Activated naive CD8-positive, alpha-beta T cell treated with anti-CD3 and anti-CD28 coated beads, Interleukin-2, amount 10 ng/mL, durations not matched to agents 7 days and 5 days (primary cell): Measurements from ENCODE around the gene STX1A. TPM values are rescaled to one million over a fixed set of nuclear protein-coding genes. Genes with fewer than 3 reads are reported as not detected.
"Not testable (repeated sequence)": the region's sequence is repeated elsewhere in the genome, so short reads cannot be mapped to it uniquely, and the experiment has no call there.

Experiments used
- ATAC-seq: fragments of 150-1000 bp; cut with Tn5 transposase; one replicate; pipeline ENCODE4 v1.10.0; 2021; ENCODE audit warnings: low read depth, moderate library complexity
- POLR2A ChIA-PET: fragments of 350-600 bp; sonication (Branson Sonifier 250); formaldehyde crosslinking; loops from one replicate; lab custom pipeline; 2021; ENCODE audit warnings: antibody characterized with exemption; lab: Charles Lee
- DNase-seq: peaks from one replicate; pipeline ENCODE4 v3.0.0; 2021
- H3K27ac Mint-ChIP-seq: one replicate; pipeline ENCODE4 v1.8.0; 2022; ENCODE audit warnings: mild to moderate bottlenecking, mixed read lengths
- H3K27me3 Mint-ChIP-seq: one replicate; pipeline ENCODE4 v1.8.0; 2022; ENCODE audit warnings: mild to moderate bottlenecking, moderate library complexity, mixed read lengths
- H3K36me3 Mint-ChIP-seq: one replicate; pipeline ENCODE4 v1.8.0; 2021; ENCODE audit warnings: mild to moderate bottlenecking, mixed read lengths
- H3K4me1 Mint-ChIP-seq: one replicate; pipeline ENCODE4 v1.8.0; 2021; ENCODE audit warnings: mixed read lengths
- H3K4me3 Mint-ChIP-seq: one replicate; pipeline ENCODE4 v1.8.0; 2022; ENCODE audit warnings: mild to moderate bottlenecking, moderate library complexity, mixed read lengths
- H3K9me3 Mint-ChIP-seq: one replicate; pipeline ENCODE4 v1.8.0; 2021; ENCODE audit warnings: mixed read lengths
- total RNA-seq, 2 experiments: library from RNA; stranded (reverse); gene quantifications; one replicate each; pipeline ENCODE4 v1.2.3, GENCODE V29; 2021

The STX1A gene
- total RNA-seq, 2 experiments from 2014 or later, result 8.0 to 9.9 TPM

GRCh38 chr7:73713319-73713718, 6.2 kb downstream of the STX1A start:
- H3K9me3 Mint-ChIP-seq, DNase-seq, H3K36me3 Mint-ChIP-seq, H3K27ac Mint-ChIP-seq, ATAC-seq, POLR2A ChIA-PET, H3K4me3 Mint-ChIP-seq: not testable (repeated sequence)
- Mint-ChIP-seq H3K4me1 (peaks cover 30% of the 10 kb centered on the region), H3K27me3 (peaks cover 12% of the 10 kb centered on the region)

GRCh38 chr7:73712773-73713172, 6.7 kb downstream of the STX1A start:
- no peak for DNase-seq
- H3K27me3 Mint-ChIP-seq, result peaks cover 12% of the 10 kb centered on the region
- H3K9me3 Mint-ChIP-seq, result no peaks in the 10 kb centered on the region
- H3K4me1 Mint-ChIP-seq, result peaks cover 24% of the 10 kb centered on the region
- H3K27ac Mint-ChIP-seq, result no peak overlapping the region
- H3K4me3 Mint-ChIP-seq, result no peak overlapping the region
- no peak for ATAC-seq
- H3K36me3 Mint-ChIP-seq, result no peaks in the 10 kb centered on the region
- POLR2A ChIA-PET, result no interaction called here

- Mint-ChIP-seq H3K27me3 (peaks cover 5% of the 10 kb centered on the region), H3K4me1 (peaks cover 13% of the 10 kb centered on the region), H3K27ac (no peak overlapping the region), H3K4me3 (no peak overlapping the region), H3K9me3 (no peaks in the 10 kb centered on the region), H3K36me3 (no peaks in the 10 kb centered on the region)
- no peak for DNase-seq
- POLR2A ChIA-PET, result no interaction called here
- no peak for ATAC-seq
Measured at GRCh38 chr7:73708961-73709549, 10.4 kb downstream of the STX1A start.

GRCh38 chr7:73707045-73707631, 12.3 kb downstream of the STX1A start:
- H3K36me3 Mint-ChIP-seq, result peaks cover 2% of the 10 kb centered on the region
- H3K27me3 Mint-ChIP-seq, result no peaks in the 10 kb centered on the region
- no peak overlapping the region for H3K4me3 Mint-ChIP-seq
- no peaks in the 10 kb centered on the region for H3K9me3 Mint-ChIP-seq
- no peak for DNase-seq
- no peak for ATAC-seq
- POLR2A ChIA-PET, result interaction anchor here (0.6 to 1.7 kb wide), 3 partner anchors 11 to 103 kb away, joined by 4 to 6 read pairs (median 6); no protein-coding TSS in a partner anchor
- H3K4me1 Mint-ChIP-seq, result peaks cover 7% of the 10 kb centered on the region
- no peak overlapping the region for H3K27ac Mint-ChIP-seq

GRCh38 chr7:73706126-73707044, 13.1 kb downstream of the STX1A start:
- Mint-ChIP-seq H3K4me3 (no peak overlapping the region), H3K27ac (no peak overlapping the region), H3K36me3 (peaks cover 6% of the 10 kb centered on the region), H3K9me3 (no peaks in the 10 kb centered on the region), H3K27me3 (no peaks in the 10 kb centered on the region), H3K4me1 (peaks cover 7% of the 10 kb centered on the region)
- ATAC-seq (no peak), DNase-seq (no peak)
- POLR2A ChIA-PET, result interaction anchor here (0.6 to 1.7 kb wide), 3 partner anchors 11 to 102 kb away, joined by 4 to 6 read pairs (median 6); no protein-coding TSS in a partner anchor

- Mint-ChIP-seq H3K27me3 (no peaks in the 10 kb centered on the region), H3K9me3 (no peaks in the 10 kb centered on the region), H3K27ac (no peak overlapping the region), H3K4me1 (peaks cover 4% of the 10 kb centered on the region), H3K36me3 (peaks cover 6% of the 10 kb centered on the region), H3K4me3 (no peak overlapping the region)
- POLR2A ChIA-PET, result interaction anchor here (1.7 kb wide), 1 partner anchor 12 kb away, joined by 4 read pairs; no protein-coding TSS in a partner anchor
- no peak for ATAC-seq
- DNase-seq, result no peak
Measured at GRCh38 chr7:73705551-73705920, 13.9 kb downstream of the STX1A start.

GRCh38 chr7:73704640-73705550, 14.6 kb downstream of the STX1A start:
- DNase-seq (no peak), ATAC-seq (no peak)
- no peak overlapping the region for H3K4me3 Mint-ChIP-seq
- peaks cover 6% of the 10 kb centered on the region for H3K36me3 Mint-ChIP-seq
- H3K27ac Mint-ChIP-seq, result no peak overlapping the region
- POLR2A ChIA-PET, result no interaction called here
- no peaks in the 10 kb centered on the region for H3K27me3 Mint-ChIP-seq
- H3K9me3 Mint-ChIP-seq, result no peaks in the 10 kb centered on the region
- H3K4me1 Mint-ChIP-seq, result peaks cover 4% of the 10 kb centered on the region

- Mint-ChIP-seq H3K4me1 (peaks cover 4% of the 10 kb centered on the region), H3K27ac (no peak overlapping the region), H3K9me3 (no peaks in the 10 kb centered on the region), H3K4me3 (no peak overlapping the region), H3K36me3 (peaks cover 6% of the 10 kb centered on the region), H3K27me3 (no peaks in the 10 kb centered on the region)
- POLR2A ChIA-PET, result interaction anchor here (1.2 kb wide), 1 partner anchor 14 kb away, joined by 4 read pairs; no protein-coding TSS in a partner anchor
- peak; percentile 50 for DNase-seq
- peak; percentile 57 for ATAC-seq
Measured at GRCh38 chr7:73703757-73704639, 15.5 kb downstream of the STX1A start.

GRCh38 chr7:73703225-73703624, 16.2 kb downstream of the STX1A start:
- POLR2A ChIA-PET, result interaction anchor here (1.2 kb wide), 1 partner anchor 15 kb away, joined by 4 read pairs; no protein-coding TSS in a partner anchor
- Mint-ChIP-seq H3K36me3 (peaks cover 8% of the 10 kb centered on the region), H3K27me3 (no peaks in the 10 kb centered on the region), H3K4me1 (peaks cover 4% of the 10 kb centered on the region), H3K9me3 (no peaks in the 10 kb centered on the region), H3K4me3 (no peak overlapping the region), H3K27ac (no peak overlapping the region)
- DNase-seq, result no peak
- no peak for ATAC-seq

GRCh38 chr7:73702665-73703064, 16.8 kb downstream of the STX1A start:
- Mint-ChIP-seq H3K9me3 (no peaks in the 10 kb centered on the region), H3K4me1 (peaks cover 4% of the 10 kb centered on the region), H3K27ac (no peak overlapping the region), H3K36me3 (peaks cover 8% of the 10 kb centered on the region), H3K4me3 (no peak overlapping the region), H3K27me3 (no peaks in the 10 kb centered on the region)
- ATAC-seq, result no peak
- POLR2A ChIA-PET, result interaction anchor here (1.2 kb wide), 1 partner anchor 16 kb away, joined by 4 read pairs; no protein-coding TSS in a partner anchor
- DNase-seq, result no peak

GRCh38 chr7:73702226-73702625, 17.2 kb downstream of the STX1A start:
- POLR2A ChIA-PET, result no interaction called here
- no peaks in the 10 kb centered on the region for H3K9me3 Mint-ChIP-seq
- no peaks in the 10 kb centered on the region for H3K27me3 Mint-ChIP-seq
- H3K4me3 Mint-ChIP-seq, result no peak overlapping the region
- no peak overlapping the region for H3K27ac Mint-ChIP-seq
- ATAC-seq (no peak), DNase-seq (no peak)
- H3K36me3 Mint-ChIP-seq, result peaks cover 11% of the 10 kb centered on the region
- peaks cover 4% of the 10 kb centered on the region for H3K4me1 Mint-ChIP-seq
